ENCODE results near the gene NAA30.

Gene NAA30

DNA sequence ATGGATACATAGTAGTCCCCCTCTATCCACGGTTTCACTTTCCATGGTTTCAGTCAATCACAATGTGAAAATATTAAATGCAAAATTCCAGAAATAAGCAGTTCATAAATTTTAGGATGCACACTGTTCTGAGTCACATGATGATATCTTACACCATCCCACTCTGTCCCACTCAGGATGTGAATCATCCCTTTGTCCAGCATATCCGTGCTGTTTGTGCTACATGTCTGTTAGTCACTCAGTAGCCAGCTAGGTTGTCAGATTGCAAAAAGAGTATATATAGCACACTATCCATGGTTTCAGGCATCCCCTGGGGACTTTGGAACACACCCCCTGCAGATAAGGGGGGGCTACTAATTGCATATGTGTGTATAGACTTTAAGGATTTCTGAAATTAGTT lies 8.1 kb upstream of the NAA30 start:
- POLR2A ChIA-PET, result no interaction called here
- no peak for DNase-seq (ENCODE audit: extremely low spot score)
- CTCF ChIA-PET, result no interaction called here
- TF ChIP-seq, protein P1, sequence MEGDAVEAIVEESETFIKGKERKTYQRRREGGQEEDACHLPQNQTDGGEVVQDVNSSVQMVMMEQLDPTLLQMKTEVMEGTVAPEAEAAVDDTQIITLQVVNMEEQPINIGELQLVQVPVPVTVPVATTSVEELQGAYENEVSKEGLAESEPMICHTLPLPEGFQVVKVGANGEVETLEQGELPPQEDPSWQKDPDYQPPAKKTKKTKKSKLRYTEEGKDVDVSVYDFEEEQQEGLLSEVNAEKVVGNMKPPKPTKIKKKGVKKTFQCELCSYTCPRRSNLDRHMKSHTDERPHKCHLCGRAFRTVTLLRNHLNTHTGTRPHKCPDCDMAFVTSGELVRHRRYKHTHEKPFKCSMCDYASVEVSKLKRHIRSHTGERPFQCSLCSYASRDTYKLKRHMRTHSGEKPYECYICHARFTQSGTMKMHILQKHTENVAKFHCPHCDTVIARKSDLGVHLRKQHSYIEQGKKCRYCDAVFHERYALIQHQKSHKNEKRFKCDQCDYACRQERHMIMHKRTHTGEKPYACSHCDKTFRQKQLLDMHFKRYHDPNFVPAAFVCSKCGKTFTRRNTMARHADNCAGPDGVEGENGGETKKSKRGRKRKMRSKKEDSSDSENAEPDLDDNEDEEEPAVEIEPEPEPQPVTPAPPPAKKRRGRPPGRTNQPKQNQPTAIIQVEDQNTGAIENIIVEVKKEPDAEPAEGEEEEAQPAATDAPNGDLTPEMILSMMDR (IDR thresholded peaks at IDR 0.05; ENCODE audit: control extremely low read depth, extremely low read depth, low read depth, missing control alignments), result no peak

DNA sequence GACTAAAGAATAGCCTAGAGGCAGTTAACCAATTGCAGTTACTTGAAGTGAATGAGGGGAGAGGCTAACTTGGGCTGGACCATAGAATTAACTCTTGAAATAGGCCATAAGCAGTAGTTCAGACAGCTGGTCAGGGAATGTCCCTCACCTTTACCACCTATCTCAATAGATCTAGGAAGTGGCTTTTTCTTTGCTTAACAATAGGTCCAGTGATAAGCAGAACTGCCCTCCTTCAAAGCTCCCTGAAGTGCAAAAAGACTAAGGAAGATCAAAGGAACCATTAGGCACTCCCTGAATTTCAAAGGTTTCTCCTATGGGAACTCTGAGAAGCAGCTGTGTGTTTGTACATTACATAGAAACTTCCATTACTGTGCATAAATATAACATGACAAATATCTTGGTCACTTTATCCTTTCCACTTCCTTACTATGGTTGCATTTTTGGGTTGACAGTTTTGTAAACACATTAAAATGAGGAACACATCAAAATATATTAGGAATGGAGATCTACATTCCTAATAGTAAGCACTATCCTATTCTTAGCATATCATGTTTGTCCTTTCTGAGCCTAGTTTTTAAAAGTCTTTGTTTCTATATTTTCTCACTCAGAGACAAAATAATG lies 7.2 kb upstream of the NAA30 start:
- ChIA-PET POLR2A (no interaction called here), CTCF (no interaction called here)
- TF ChIP-seq, protein P1 (IDR thresholded peaks at IDR 0.05; ENCODE audit: control extremely low read depth, extremely low read depth, low read depth, missing control alignments), result no peak
- no peak for DNase-seq (ENCODE audit: extremely low spot score)

DNA sequence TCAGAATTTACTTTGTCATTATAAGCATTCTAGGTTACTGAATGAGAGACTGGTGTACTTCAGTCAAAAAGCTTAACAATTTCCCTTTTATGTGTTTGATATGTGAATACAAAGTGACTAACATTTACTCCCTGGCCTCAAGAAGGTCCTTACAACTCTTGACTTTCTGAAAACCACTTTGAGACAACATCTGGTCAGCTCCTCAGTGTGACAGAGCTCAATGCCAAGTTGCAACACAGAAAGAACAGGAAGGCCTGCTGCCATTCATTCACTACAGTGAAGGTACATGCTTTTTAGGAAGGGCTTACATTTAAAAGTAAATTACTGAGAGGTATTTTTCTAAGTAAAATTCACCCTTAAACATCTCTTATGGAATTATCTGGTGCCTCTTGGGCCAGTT lies 2.3 kb upstream of the NAA30 start:
- TF ChIP-seq, protein P1 (IDR thresholded peaks at IDR 0.05; ENCODE audit: control extremely low read depth, extremely low read depth, low read depth, missing control alignments), result no peak
- no peak for DNase-seq (ENCODE audit: extremely low spot score)
- CTCF ChIA-PET, result no interaction called here
- POLR2A ChIA-PET, result no interaction called here

DNA sequence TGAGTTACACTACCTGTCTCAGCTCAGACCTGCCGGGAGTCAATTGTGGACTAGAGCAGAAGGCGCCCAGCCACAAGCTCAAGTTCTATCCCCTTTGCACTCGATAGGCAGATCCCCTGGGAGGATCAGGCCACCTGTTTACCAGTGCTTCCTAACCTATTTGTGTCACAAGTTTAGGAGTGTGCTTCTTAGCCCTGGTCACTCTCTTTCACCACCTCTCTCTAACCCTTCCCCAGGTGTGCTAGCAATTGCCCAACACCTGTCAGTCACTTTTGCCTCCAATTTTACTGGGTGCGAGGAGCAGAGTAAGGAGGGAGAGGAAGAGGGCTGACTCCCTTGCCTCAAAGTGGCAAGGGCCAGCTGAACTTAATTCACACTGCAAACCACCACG lies 745 bp upstream of the NAA30 start:
- POLR2A ChIA-PET, result no interaction called here
- TF ChIP-seq, protein P1 (IDR thresholded peaks at IDR 0.05; ENCODE audit: control extremely low read depth, extremely low read depth, low read depth, missing control alignments), result no peak

DNA sequence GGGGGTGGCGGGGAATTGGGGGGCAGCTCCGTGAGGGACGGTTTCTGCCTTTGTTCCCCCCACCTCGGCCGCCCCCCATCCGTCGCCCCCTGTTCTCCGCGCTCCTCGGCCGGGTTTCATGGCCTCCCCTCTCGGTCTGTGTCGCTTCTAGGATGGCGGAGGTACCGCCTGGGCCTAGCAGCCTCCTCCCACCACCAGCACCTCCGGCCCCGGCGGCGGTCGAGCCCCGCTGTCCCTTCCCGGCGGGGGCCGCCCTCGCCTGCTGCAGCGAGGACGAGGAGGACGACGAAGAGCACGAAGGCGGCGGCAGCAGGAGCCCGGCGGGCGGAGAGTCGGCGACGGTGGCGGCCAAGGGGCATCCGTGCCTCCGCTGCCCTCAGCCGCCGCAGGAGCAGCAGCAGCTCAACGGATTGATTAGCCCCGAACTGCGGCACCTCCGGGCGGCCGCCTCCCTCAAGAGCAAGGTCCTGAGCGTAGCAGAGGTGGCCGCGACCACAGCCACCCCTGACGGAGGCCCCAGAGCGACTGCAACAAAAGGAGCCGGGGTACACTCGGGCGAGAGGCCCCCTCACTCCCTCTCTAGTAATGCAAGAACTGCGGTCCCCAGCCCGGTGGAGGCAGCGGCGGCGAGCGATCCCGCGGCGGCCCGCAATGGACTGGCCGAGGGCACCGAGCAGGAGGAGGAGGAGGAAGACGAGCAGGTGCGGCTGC lies 575 bp downstream of the NAA30 start:
- TF ChIP-seq, protein P1 (IDR thresholded peaks at IDR 0.05; ENCODE audit: control extremely low read depth, extremely low read depth, low read depth, missing control alignments), result no peak
- peak; percentile 58 for DNase-seq (ENCODE audit: extremely low spot score)
- CTCF ChIA-PET, result interaction anchor here (1.4 to 3.2 kb wide), 3 partner anchors 9 to 24 kb away, joined by 3 to 16 read pairs (median 11); no protein-coding TSS in a partner anchor

More for the DNA sequence above, 745 bp upstream of the NAA30 start:
- CTCF ChIA-PET, result interaction anchor here (1.2 to 3.2 kb wide), 4 partner anchors 9 to 95 kb away, joined by 3 to 16 read pairs (median 7); no protein-coding TSS in a partner anchor
- peak; percentile 21 for DNase-seq (ENCODE audit: extremely low spot score)

DNA sequence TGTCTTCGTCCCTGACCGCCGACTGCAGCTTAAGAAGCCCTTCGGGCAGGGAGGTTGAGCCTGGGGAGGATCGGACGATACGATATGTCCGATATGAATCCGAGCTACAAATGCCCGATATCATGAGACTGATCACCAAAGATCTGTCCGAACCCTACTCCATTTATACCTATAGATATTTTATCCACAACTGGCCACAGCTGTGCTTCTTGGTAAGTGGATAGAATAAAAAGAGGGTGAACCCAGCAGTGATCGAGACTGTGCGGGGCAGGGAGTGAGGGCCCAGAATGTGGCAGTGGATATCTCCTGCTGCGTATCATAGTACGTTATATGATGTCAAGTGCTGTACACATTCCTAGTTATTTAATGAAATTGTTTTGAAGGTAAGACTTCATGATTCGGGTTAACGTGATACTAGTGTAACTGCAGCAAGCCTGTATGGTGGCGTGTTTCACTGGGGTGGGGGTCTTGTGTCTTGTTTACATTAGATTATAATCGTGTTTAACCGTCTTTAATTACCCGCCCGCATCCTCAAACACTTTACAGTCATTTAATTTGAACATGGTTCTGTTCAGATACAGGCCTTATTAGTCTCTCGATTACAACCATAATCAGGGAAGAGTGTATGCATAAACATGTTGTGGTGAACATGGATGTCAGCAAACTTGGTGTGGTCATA lies 1.3 kb downstream of the NAA30 start:
- ChIA-PET CTCF (interaction anchor here (3.2 kb wide), 1 partner anchor 8 kb away, joined by 16 read pairs; no protein-coding TSS in a partner anchor), POLR2A (no interaction called here)
- TF ChIP-seq, protein P1 (IDR thresholded peaks at IDR 0.05; ENCODE audit: control extremely low read depth, extremely low read depth, low read depth, missing control alignments), result no peak
- no peak for DNase-seq (ENCODE audit: extremely low spot score)

More for the DNA sequence above, 575 bp downstream of the NAA30 start:
- POLR2A ChIA-PET, result no interaction called here

Data from GM10248 (cell line).